Nephron progenitor cell (in vitro differentiated cells): Measurements from ENCODE around the gene ODF2L.
A peak's percentile ranks its signal among the peaks of the same experiment; 100 is the strongest.

Experiments used
- DNase-seq: peaks from one replicate; pipeline ENCODE4 v3.0.0; 2021
- H3K27ac Mint-ChIP-seq: 2 replicates; pipeline ENCODE4 v1.8.0; 2021; ENCODE audit warnings: mild to moderate bottlenecking, moderate library complexity, mixed read lengths
- H3K27me3 Mint-ChIP-seq: 2 replicates; pipeline ENCODE4 v1.8.0; 2021; ENCODE audit warnings: mild to moderate bottlenecking, low read depth, mixed read lengths; ENCODE audit not compliant: poor library complexity
- H3K36me3 Mint-ChIP-seq: 2 replicates; pipeline ENCODE4 v1.8.0; 2021; ENCODE audit warnings: low read depth, mixed read lengths
- H3K4me1 Mint-ChIP-seq: 2 replicates; pipeline ENCODE4 v1.8.0; 2021; ENCODE audit warnings: mixed read lengths
- H3K4me3 Mint-ChIP-seq: 2 replicates; pipeline ENCODE4 v1.8.0; 2021; ENCODE audit warnings: mild to moderate bottlenecking, moderate library complexity, mixed read lengths
- H3K9me3 Mint-ChIP-seq: 2 replicates; pipeline ENCODE4 v1.8.0; 2021; ENCODE audit warnings: mild to moderate bottlenecking, moderate library complexity, mixed read lengths
- TF ChIP-seq, protein P1 (sequence below): fragments of 200-600 bp; sonication (generic); IDR thresholded peaks from 2 replicates; pipeline ENCODE4 v1.5.0; 2021; ENCODE audit warnings: antibody characterized with exemption

ODF2L gene, protein sequence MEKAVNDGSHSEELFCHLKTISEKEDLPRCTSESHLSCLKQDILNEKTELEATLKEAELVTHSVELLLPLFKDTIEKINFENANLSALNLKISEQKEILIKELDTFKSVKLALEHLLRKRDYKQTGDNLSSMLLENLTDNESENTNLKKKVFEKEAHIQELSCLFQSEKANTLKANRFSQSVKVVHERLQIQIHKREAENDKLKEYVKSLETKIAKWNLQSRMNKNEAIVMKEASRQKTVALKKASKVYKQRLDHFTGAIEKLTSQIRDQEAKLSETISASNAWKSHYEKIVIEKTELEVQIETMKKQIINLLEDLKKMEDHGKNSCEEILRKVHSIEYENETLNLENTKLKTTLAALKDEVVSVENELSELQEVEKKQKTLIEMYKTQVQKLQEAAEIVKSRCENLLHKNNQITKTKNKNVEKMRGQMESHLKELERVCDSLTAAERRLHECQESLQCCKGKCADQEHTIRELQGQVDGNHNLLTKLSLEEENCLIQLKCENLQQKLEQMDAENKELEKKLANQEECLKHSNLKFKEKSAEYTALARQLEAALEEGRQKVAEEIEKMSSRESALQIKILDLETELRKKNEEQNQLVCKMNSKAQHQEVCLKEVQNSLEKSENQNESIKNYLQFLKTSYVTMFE

DNA sequence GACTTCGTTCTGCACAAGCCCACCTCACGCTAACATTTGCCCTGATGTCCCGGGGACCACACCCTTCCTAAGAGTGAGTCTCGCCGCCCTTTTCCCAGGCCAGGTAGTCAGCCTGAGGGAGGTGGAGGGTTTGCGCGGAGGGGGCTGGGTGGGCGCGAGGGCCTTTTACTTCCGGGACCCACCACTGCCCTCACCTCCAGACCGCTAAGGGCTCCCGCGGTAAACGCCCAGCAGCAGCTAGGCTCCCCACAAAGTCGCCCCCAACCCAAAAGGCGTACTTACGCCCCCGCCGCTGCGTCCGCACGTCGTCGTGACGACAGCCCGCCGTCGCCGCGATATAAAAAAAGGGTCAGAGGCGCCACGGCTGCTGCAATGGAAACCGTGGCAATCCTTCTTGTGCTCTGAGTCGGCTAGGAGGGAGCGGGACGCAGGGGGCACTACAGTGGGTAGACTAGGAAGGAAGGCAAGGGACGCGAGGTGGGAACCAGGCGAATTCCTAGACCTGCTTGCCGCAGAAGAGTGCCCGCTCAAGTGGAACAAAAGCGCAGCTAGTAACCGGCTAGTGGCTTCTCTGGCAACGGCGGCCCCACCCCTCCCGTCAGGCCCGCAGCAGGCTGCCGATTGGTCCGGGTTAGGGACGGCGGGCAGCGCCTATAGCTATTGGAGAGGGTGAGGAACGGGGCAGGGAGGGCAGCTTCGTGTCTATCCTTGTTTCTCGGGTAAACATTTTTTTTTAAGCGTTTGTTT lies at the start of gene ODF2L:
ODF2L (minus strand) TSS at position 573 of the 747 bp plus-strand sequence. CDS start 9,296 bp downstream, outside the sequence.
- Mint-ChIP-seq H3K4me1 (peaks cover 34% of the 10 kb centered on the region), H3K27ac (peak within 1 kb of the TSS; percentile 92), H3K4me3 (peak within 1 kb of the TSS; percentile 92), H3K9me3 (peaks cover 15% of the 10 kb centered on the region), H3K27me3 (peaks cover 27% of the 10 kb centered on the region), H3K36me3 (peaks cover 30% of the 10 kb centered on the region)
- DNase-seq: peak; percentile 86
- TF ChIP-seq, protein P1, sequence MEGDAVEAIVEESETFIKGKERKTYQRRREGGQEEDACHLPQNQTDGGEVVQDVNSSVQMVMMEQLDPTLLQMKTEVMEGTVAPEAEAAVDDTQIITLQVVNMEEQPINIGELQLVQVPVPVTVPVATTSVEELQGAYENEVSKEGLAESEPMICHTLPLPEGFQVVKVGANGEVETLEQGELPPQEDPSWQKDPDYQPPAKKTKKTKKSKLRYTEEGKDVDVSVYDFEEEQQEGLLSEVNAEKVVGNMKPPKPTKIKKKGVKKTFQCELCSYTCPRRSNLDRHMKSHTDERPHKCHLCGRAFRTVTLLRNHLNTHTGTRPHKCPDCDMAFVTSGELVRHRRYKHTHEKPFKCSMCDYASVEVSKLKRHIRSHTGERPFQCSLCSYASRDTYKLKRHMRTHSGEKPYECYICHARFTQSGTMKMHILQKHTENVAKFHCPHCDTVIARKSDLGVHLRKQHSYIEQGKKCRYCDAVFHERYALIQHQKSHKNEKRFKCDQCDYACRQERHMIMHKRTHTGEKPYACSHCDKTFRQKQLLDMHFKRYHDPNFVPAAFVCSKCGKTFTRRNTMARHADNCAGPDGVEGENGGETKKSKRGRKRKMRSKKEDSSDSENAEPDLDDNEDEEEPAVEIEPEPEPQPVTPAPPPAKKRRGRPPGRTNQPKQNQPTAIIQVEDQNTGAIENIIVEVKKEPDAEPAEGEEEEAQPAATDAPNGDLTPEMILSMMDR: no peak

DNA sequence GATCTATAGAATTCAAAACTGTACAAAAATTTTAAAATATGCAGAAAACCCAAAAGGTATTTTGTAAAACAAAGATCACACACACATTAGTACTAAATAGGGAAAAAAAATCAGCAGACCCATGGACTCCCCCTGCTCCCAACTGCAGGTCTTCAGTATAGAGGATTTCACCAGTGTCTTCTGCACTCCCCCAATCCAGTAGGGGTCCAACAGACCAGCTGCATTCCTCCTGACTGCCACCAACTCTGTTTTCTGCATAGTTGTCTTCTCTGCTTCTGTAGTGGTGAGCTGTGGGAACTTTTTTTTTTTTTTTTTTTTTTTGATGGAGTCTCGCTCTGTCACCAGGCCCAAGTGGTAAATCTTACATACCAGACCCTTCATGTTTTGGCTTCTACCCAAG lies 49.8 kb upstream of the ODF2L start:
- H3K36me3 Mint-ChIP-seq: no peaks in the 10 kb centered on the region
- no peak for DNase-seq

DNA sequence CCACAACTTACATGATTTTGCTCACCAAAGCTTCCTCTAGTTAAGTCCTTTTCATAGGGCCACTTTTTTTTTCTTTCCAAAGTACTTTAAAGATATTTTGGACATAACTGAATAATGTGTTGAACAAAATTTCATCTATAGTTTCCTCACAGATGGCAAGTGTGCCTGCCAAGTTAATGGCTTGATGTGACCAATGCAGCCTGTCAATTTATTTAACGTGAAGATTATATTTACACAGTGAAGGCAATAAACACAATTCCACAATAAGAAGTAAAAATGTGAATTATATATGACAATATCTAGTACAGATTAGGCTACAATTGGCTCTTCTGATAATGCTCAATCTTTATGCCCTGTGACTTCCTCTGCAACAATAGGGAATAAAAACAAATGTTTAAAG lies 45.9 kb upstream of the ODF2L start:
- TF ChIP-seq, protein P1: no peak
- peaks cover 6% of the 10 kb centered on the region for H3K27me3 Mint-ChIP-seq
- H3K36me3 Mint-ChIP-seq: no peaks in the 10 kb centered on the region
- no peak overlapping the region for H3K27ac Mint-ChIP-seq
- DNase-seq: no peak
- H3K4me1 Mint-ChIP-seq: no peaks in the 10 kb centered on the region
- no peaks in the 10 kb centered on the region for H3K9me3 Mint-ChIP-seq
- no peak overlapping the region for H3K4me3 Mint-ChIP-seq

More for the DNA sequence above, 49.8 kb upstream of the ODF2L start:
- H3K27ac Mint-ChIP-seq: no peak overlapping the region
- no peak overlapping the region for H3K4me3 Mint-ChIP-seq
- TF ChIP-seq, protein P1: no peak
- H3K9me3 Mint-ChIP-seq: no peaks in the 10 kb centered on the region
- no peaks in the 10 kb centered on the region for H3K4me1 Mint-ChIP-seq
- peaks cover 4% of the 10 kb centered on the region for H3K27me3 Mint-ChIP-seq

DNA sequence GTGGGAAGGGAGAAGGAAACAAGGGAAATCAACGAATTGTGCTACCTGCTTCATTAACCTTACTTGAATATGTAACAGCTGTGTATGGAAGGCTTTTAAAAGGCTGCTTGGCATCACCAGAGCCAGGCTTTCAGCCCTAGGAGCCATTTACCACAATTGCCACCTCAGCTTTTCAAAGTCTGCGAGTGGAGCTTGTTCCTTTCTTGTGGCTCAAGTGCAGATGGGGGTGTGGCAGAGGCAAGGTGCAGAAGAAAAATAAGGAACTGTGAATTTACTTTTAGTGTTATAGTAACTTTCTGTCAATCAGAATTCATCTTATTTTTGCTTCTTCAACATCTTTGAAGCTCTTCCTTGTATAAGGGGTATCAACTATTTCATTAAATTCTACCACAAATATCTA lies 45.5 kb upstream of the ODF2L start:
- TF ChIP-seq, protein P1: no peak
- Mint-ChIP-seq H3K4me1 (no peaks in the 10 kb centered on the region), H3K9me3 (no peaks in the 10 kb centered on the region), H3K4me3 (no peak overlapping the region), H3K27ac (no peak overlapping the region), H3K36me3 (no peaks in the 10 kb centered on the region), H3K27me3 (peaks cover 6% of the 10 kb centered on the region)
- DNase-seq: no peak

DNA sequence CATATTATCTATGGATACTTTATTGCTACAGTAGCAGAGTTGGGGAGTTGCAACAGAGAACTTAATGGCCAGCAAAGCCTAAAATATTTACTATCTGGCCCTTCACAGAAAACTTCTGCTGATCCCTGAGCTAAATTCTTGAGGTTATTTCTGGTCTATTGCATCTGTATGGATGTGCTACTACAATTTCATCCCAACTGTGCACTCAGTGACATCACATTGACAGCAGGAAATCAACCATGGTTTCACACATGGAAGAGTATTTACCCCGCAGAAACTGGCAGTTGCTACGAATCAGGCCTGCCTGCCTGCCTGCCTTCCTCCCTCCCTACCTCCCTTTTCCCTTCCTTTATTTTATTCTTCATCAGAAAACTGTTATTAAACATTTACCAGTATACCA lies 39.9 kb upstream of the ODF2L start:
- no peak overlapping the region for H3K27ac Mint-ChIP-seq
- DNase-seq: no peak
- H3K4me3 Mint-ChIP-seq: no peak overlapping the region
- H3K27me3 Mint-ChIP-seq: peaks cover 15% of the 10 kb centered on the region
- no peaks in the 10 kb centered on the region for H3K4me1 Mint-ChIP-seq
- H3K9me3 Mint-ChIP-seq: no peaks in the 10 kb centered on the region
- H3K36me3 Mint-ChIP-seq: no peaks in the 10 kb centered on the region
- TF ChIP-seq, protein P1: no peak
